HG02763 (cell line): ENCODE data around the gene CEP295NL.
A peak's percentile ranks its signal among the peaks of the same experiment; 100 is the strongest.

Source experiments
- ATAC-seq: cut with Tn5 transposase; IDR thresholded peaks from one replicate; pipeline ENCODE4 v1.9.1; 2021; ENCODE audit warnings: mild to moderate bottlenecking, moderate library complexity; ENCODE audit not compliant: unreplicated experiment

Gene CEP295NL

DNA sequence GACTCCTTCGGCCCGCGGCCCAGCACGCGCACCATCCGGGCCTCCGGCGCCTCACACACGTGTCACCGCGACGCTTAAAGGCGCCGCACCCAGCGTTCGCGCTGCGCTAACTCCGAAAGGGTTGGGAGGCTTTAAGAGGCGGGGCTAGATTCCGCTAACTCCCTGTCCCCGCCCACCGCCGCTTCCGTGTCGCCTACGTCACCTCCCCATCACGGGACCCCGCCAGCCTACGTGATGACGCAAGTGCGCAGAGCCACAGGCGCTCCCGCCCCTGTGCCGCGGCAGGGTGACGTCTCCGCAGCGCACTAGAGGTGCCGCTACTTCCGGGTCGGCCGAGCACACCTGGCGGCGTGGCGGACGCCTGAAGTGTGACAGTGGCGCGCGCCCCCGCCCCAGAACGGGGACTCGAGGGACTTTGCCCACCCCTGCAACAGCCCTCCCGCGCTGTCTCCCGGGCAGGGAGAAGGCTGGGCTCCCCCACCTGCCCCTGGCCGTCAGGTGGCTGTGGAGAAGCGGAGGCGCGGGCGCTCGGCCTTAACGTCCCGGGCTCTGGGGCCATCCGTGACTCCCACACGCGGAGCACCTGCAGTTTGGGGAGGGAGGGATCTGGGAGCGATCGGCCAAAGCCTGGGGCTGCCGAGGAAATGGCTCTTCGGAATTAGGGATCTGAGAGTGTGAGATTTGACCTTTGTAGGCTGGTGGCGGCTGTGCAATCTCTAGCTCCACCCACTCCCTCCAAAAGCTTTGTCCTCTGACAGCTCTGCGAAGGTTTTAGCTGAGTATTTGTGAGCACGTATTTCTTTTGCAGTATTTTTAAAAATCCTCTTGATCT is 62.0 kb downstream of the CEP295NL start, which contains the start of gene USP36:
Gene USP36 (minus strand): TSS at position 35 of the 832 bp plus-strand sequence. CDS start 4,451 bp downstream, outside the sequence.
- peak; percentile 89 for ATAC-seq
